CD4-positive, alpha-beta T cell (primary cell): Measurements from ENCODE around the gene GRK5. TPM values are rescaled to one million over a fixed set of nuclear protein-coding genes. Genes with fewer than 3 reads are reported as not detected.
"Not testable (repeated sequence)": the region's sequence is repeated elsewhere in the genome, so short reads cannot be mapped to it uniquely, and the experiment has no call there.

Source experiments
- ATAC-seq: fragments of 200-7000 bp; cut with Tn5 transposase; one replicate; pipeline ENCODE4 v1.10.0; 2022; ENCODE audit warnings: mild to moderate bottlenecking; ENCODE audit not compliant: poor library complexity
- CTCF ChIA-PET: fragments of 350-600 bp; sonication (Branson Sonifier 250); formaldehyde crosslinking; loops from one replicate; lab custom pipeline; 2021; ENCODE audit warnings: antibody characterized with exemption, inconsistent platforms; lab: Charles Lee
- POLR2A ChIA-PET: fragments of 350-600 bp; sonication (Branson Sonifier 250); formaldehyde crosslinking; loops from one replicate; lab custom pipeline; 2021; ENCODE audit warnings: antibody characterized with exemption, inconsistent platforms; lab: Charles Lee
- DNase-seq, 14 experiments: peaks; one replicate each; pipeline ENCODE4 v3.0.0-alpha.2; 2013 to 2020; ENCODE audit warnings: mixed read lengths in 2 of 14
- H3K27ac ChIP-seq, 2 donors: one replicate each; pipeline versions ENCODE4 v1.5.1 to v1.7.0; 2013; ENCODE audit warnings: low read length in 2 of 2, low read depth in 1 of 2, mild to moderate bottlenecking in 1 of 2
- H3K27me3 ChIP-seq, 2 experiments: 1 replicate in 1 of 2; 2 replicates in 1 of 2; pipeline versions ENCODE4 v1.6.1 to v1.7.0; 2013; ENCODE audit warnings: low read length in 2 of 2, control low read depth in 1 of 2, mild to moderate bottlenecking in 1 of 2, moderate library complexity in 1 of 2; ENCODE audit not compliant: insufficient read depth in 2 of 2, control insufficient read depth in 1 of 2
- H3K36me3 ChIP-seq: one replicate; pipeline ENCODE4 v1.6.1; 2013; ENCODE audit warnings: low read length, control low read depth; ENCODE audit not compliant: insufficient read depth
- H3K4me1 ChIP-seq: one replicate; pipeline ENCODE4 v1.6.1; 2013; ENCODE audit warnings: low read length, control low read depth; ENCODE audit not compliant: insufficient read depth
- H3K4me3 ChIP-seq: one replicate; pipeline ENCODE4 v1.5.1; 2013; ENCODE audit warnings: mild to moderate bottlenecking, low read length, moderate library complexity
- H3K9me3 ChIP-seq, 2 experiments: 1 replicate in 1 of 2; 2 replicates in 1 of 2; pipeline versions ENCODE4 v1.6.1 to v1.7.0; 2013; ENCODE audit warnings: low read length in 2 of 2, mild to moderate bottlenecking in 2 of 2, control low read depth in 1 of 2, moderate library complexity in 1 of 2; ENCODE audit not compliant: control insufficient read depth in 1 of 2, insufficient read depth in 1 of 2
- H3K27ac Mint-ChIP-seq: one replicate; pipeline ENCODE4 v1.8.0; 2020; ENCODE audit warnings: mixed read lengths
- H3K27me3 Mint-ChIP-seq: one replicate; pipeline ENCODE4 v1.8.0; 2021; ENCODE audit warnings: mixed read lengths
- H3K36me3 Mint-ChIP-seq: one replicate; pipeline ENCODE4 v1.8.0; 2021; ENCODE audit warnings: low read depth, mixed read lengths
- H3K4me1 Mint-ChIP-seq: one replicate; pipeline ENCODE4 v1.8.0; 2021; ENCODE audit warnings: low read depth, mixed read lengths
- H3K4me3 Mint-ChIP-seq: one replicate; pipeline ENCODE4 v1.8.0; 2020; ENCODE audit warnings: mild to moderate bottlenecking, mixed read lengths
- H3K9me3 Mint-ChIP-seq: one replicate; pipeline ENCODE4 v1.8.0; 2020; ENCODE audit warnings: mixed read lengths
- intact Hi-C, 2 experiments: fragments of 100-400 bp; cut with DNase I in 1 of 2; cut with micrococcal nuclease in 1 of 2; formaldehyde crosslinking; loops; one replicate each; pipeline versions ENCODE4 v1.15.1 to v1.9.0; 2023 to 2025; cut with DNase I, micrococcal nuclease
- total RNA-seq, 174 experiments: library from RNA in 2 of 174; stranded (reverse) in 2 of 174; gene quantifications; one replicate each; pipeline ENCODE4 v1.2.3 and lab custom pipeline; 2021 to 2026
- TF ChIP-seq, protein P1 (sequence below): fragments of 200-600 bp; IDR thresholded peaks from one replicate; pipeline ENCODE4 v1.8.0; 2022; ENCODE audit warnings: antibody characterized with exemption, mild to moderate bottlenecking

The GRK5 gene
- total RNA-seq, 2 experiments from 2014 or later: 19.2 to 20.8 TPM

DNA sequence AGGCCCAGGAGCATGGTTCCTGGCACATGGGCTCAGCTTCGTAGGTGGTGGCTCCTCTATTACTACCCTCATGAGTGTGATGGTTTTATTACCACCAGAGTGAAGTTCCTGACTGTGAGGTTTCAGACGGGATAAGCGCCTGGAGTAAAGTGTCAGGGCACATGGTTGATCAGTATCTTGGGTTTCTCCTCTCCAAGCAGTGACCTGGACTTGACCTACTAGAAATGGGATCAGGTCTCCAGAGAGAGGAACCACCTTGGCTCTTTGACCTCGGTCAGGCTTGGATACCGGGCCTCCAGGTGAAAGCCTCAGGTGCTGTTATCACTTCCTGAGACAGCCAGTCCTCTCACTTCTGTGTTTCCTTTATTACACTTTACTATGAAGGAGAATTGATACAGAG, 67.7 kb downstream of the GRK5 start:
- H3K27me3 ChIP-seq: no peaks in the 10 kb centered on the region
- ChIA-PET CTCF (interaction anchor here (0.9 to 1.0 kb wide), 2 partner anchors 8 to 24 kb away, joined by 3 read pairs; no protein-coding TSS in a partner anchor), POLR2A (no interaction called here)
- peaks cover 38% of the 10 kb centered on the region for H3K4me1 ChIP-seq
- no peaks in the 10 kb centered on the region for H3K9me3 Mint-ChIP-seq
- no peaks in the 10 kb centered on the region for H3K36me3 ChIP-seq
- DNase-seq: no peak
- H3K4me1 Mint-ChIP-seq: peaks cover 62% of the 10 kb centered on the region
- H3K27ac ChIP-seq: no peak overlapping the region
- H3K9me3 ChIP-seq: no peaks in the 10 kb centered on the region
- peak overlapping the region; percentile 24 for H3K27ac Mint-ChIP-seq
- no peaks in the 10 kb centered on the region for H3K27me3 Mint-ChIP-seq
- no peak for ATAC-seq
- H3K4me3 ChIP-seq: no peak overlapping the region
- H3K4me3 Mint-ChIP-seq: no peak overlapping the region
- intact Hi-C loops: no loop called here
- TF ChIP-seq, protein P1, sequence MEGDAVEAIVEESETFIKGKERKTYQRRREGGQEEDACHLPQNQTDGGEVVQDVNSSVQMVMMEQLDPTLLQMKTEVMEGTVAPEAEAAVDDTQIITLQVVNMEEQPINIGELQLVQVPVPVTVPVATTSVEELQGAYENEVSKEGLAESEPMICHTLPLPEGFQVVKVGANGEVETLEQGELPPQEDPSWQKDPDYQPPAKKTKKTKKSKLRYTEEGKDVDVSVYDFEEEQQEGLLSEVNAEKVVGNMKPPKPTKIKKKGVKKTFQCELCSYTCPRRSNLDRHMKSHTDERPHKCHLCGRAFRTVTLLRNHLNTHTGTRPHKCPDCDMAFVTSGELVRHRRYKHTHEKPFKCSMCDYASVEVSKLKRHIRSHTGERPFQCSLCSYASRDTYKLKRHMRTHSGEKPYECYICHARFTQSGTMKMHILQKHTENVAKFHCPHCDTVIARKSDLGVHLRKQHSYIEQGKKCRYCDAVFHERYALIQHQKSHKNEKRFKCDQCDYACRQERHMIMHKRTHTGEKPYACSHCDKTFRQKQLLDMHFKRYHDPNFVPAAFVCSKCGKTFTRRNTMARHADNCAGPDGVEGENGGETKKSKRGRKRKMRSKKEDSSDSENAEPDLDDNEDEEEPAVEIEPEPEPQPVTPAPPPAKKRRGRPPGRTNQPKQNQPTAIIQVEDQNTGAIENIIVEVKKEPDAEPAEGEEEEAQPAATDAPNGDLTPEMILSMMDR: no peak
- H3K36me3 Mint-ChIP-seq: no peaks in the 10 kb centered on the region

DNA sequence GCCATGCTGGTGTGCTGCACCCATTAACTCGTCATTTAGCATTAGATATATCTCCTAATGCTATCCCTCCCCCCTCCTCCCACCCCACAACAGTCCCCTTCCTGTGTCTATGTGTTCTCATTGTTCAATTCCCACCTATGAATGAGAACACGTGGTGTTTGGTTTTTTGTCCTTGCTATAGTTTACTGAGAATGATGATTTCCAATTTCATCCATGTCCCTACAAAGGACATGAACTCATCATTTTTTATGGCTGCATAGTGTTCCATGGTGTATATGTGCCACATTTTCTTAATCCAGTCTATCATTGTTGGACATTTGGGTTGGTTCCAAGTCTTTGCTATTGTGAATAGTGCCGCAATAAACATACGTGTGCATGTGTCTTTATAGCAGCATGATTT, 68.8 kb downstream of the GRK5 start:
- H3K27me3 ChIP-seq, CTCF ChIA-PET, H3K9me3 ChIP-seq, H3K27ac ChIP-seq, DNase-seq, intact Hi-C loops, H3K27me3 Mint-ChIP-seq, H3K9me3 Mint-ChIP-seq, POLR2A ChIA-PET, H3K4me3 Mint-ChIP-seq, H3K36me3 Mint-ChIP-seq, ATAC-seq, H3K4me3 ChIP-seq, H3K36me3 ChIP-seq, H3K27ac Mint-ChIP-seq: not testable (repeated sequence)
- H3K4me1 ChIP-seq: peaks cover 36% of the 10 kb centered on the region
- H3K4me1 Mint-ChIP-seq: peaks cover 61% of the 10 kb centered on the region

DNA sequence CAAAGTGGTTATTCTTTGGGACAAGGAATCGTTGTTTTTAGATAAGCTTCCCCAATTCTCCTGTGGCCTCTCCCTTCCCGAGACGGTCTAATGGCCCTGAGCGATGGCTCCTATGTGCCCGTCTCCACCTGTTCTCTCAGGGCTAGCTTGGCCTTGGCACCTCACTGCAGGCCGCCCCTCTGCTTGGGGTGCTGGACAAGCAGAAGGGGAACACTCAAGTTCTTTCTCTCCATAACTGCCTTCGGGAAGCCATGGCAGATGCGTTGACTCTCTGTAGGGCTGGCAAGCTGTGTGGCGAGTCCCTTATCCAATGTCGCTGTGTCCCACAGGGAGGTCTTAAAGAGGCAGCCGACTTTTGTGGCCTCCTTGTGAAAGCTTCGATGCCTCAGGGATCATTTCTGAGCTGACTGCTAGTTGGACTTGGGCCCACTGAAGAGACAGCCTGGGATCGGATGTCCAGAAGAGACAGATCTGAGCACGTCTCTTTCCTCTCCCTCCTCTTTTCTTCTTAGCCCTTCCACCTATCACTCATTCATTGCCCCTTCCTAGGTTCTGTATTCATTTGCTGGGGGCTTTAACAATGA, 70.8 kb downstream of the GRK5 start:
- ChIA-PET POLR2A (no interaction called here), CTCF (no interaction called here)
- no peaks in the 10 kb centered on the region for H3K36me3 Mint-ChIP-seq
- intact Hi-C loops: no loop called here
- no peak overlapping the region for H3K27ac ChIP-seq
- H3K9me3 Mint-ChIP-seq: no peaks in the 10 kb centered on the region
- H3K9me3 ChIP-seq: no peaks in the 10 kb centered on the region
- H3K36me3 ChIP-seq: no peaks in the 10 kb centered on the region
- peaks cover 64% of the 10 kb centered on the region for H3K4me1 Mint-ChIP-seq
- H3K27me3 ChIP-seq: no peaks in the 10 kb centered on the region
- ATAC-seq: no peak
- TF ChIP-seq, protein P1: no peak
- no peaks in the 10 kb centered on the region for H3K27me3 Mint-ChIP-seq
- H3K4me1 ChIP-seq: peaks cover 34% of the 10 kb centered on the region
- H3K27ac Mint-ChIP-seq: no peak overlapping the region
- H3K4me3 ChIP-seq: no peak overlapping the region
- H3K4me3 Mint-ChIP-seq: no peak overlapping the region
- DNase-seq: no peak

DNA sequence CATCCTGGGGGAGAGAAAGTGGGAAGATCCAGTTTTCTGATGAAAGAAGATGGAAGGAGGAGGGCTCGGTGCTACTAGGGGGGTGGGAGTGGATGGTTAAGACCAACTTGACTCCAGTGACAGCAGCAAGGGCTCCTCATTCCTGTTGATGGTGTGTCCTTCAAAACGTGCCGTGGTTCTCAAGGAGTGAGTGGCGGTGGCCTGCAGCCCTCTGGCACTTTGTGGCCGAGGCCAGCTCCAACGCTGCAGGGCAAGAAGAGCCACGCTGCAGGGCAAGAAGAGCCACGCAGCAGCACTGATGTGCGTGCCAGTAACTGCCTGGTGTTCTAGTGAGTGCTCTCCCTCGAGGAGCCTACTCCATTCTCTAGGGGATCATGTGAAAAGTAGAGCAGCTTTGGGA, 72.1 kb downstream of the GRK5 start:
- POLR2A ChIA-PET: no interaction called here
- H3K27me3 Mint-ChIP-seq: no peaks in the 10 kb centered on the region
- intact Hi-C loops: no loop called here

More for the DNA sequence above, 72.1 kb downstream of the GRK5 start:
- ATAC-seq: no peak
- Histone ChIP-seq H3K9me3 (no peaks in the 10 kb centered on the region), H3K4me1 (peaks cover 46% of the 10 kb centered on the region), H3K27me3 (no peaks in the 10 kb centered on the region), H3K36me3 (no peaks in the 10 kb centered on the region), H3K27ac (no peak overlapping the region), H3K4me3 (no peak overlapping the region)
- no peak for DNase-seq
- Mint-ChIP-seq H3K4me3 (no peak overlapping the region), H3K36me3 (no peaks in the 10 kb centered on the region), H3K4me1 (peaks cover 71% of the 10 kb centered on the region), H3K9me3 (no peaks in the 10 kb centered on the region), H3K27ac (peak overlapping the region; percentile 30)
- CTCF ChIA-PET: interaction anchor here (0.9 kb wide), 1 partner anchor 27 kb away, joined by 3 read pairs; no protein-coding TSS in a partner anchor
- TF ChIP-seq, protein P1: no peak
